HG02571 (cell line): ENCODE measurements around the gene RIPOR2.

ENCODE experiments used
- ATAC-seq: cut with Tn5 transposase; IDR thresholded peaks from one replicate; pipeline ENCODE4 v1.9.1; 2021; ENCODE audit warnings: mild to moderate bottlenecking, moderate library complexity; ENCODE audit not compliant: unreplicated experiment

Gene RIPOR2

DNA sequence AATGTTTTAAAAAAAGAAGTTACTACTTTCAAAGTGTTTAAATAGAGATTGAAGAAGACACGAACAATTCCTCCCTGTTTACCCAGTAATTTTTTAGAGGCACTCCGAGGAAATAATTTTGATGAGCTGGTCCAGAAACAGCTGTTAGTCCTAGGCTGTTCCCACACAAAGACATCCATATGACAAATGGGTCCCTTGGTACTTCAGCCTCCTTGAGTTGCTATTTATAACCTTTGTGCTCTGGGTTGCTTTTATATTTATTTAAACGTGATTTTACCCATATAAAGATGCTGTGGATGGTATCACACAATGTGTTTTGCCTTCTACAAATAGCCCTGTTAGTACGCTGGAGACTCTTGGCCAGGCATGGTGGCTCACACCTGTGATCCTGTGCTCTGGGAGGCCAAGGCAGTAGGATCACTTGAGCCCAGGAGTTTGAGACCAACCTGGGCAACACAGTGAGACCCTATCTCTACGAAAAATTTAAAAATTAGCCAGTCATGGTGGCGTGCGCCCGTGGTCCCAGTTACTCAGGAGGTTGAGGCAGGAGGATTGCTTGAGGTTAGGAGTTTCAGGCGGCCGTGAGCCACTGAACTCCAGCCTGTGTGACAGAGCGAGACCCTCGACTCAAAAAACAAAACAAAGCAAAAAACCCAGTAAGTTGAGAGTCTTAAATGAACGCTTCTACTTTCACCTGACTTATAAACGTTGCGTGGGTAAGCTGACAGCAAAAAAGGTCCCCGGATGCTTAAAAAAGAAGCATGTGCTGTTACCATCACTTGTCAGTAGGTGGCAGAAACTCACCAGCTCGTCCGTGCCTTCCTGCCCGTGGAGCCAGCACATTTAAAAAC is 80.1 kb downstream of the RIPOR2 start:
- no peak for ATAC-seq

DNA sequence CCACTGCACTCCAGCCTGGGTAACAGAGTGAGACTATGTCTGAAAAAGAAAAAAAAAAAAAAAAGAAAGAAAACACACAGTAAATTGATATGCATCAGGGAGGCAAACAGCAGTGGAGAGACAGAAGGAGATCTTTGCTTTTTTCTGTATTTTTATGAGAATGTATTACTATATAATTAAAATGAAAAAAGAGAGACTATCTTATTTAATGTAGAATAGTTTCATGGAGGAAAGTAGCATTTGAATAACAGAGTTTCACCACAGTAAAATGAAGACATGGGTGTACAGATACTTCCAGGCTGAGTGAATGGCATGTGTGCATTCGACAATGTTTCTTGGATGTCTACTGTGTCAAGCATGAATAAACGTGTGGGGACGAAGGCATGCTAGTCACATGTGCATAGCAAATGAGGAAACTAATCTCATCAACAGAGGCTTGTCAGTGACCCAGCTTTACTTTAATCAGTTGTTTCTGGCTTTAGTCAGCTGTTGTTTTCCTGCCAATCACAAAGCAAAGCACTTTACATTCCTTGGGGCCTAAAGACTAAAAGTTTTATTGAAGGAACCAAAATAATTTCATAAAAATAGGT is 81.6 kb downstream of the RIPOR2 start:
- no peak for ATAC-seq

DNA sequence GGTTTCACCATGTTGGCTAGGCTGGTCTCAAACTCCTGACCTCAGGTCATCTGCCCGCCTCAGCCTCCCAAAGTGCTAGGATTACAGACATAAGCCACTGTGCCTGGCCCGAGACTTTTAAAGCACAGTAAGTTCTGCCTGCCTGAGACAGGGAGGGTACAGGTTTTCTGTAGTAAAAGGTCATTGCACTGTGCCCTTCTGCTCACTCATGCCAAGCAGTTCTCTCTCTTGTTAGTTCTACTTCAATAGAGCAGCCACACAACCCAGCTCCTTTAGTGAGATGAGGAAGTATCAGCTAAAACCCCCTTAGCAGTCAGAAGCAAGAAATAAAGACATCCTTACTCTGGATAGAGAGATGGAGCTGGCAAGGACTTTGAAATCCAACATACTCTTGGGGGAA is 84.7 kb downstream of the RIPOR2 start:
- no peak for ATAC-seq

DNA sequence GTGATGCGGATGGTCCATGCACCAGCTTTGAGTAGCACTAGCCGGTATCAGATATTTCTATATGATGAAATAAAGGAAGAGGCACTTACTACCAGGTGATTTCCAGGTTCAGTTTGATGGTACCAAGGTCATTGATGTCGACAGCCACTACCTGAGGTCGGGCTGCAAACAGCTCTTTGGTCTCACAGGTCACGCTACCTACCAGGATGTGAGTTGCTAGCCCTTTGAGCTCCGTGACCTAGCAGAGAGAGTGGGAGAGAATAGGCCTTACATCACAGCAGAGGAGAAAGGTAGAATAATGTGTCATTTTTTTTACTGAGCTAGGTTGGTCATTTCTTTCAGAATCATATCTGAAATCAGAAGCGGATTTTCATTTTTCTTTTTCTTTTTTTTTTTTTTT is 86.0 kb downstream of the RIPOR2 start:
- ATAC-seq = no peak

DNA sequence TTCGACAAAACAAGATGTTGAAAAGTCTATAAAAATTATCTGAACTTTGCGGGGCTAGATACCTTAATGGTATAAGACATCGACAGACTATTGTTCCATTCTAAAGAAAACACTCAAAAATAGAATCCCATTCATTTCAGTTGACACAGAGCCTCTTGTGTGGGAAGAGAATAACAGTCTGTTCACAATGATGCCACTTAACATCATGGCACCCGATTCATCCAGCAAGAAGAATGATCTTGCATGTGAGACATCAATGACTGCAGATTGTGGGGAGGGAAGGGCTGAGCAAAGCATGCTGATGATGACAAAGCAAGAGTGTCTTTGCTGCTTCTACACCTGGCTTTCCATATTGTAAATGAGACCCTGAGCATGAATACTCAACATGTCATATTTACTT is 87.3 kb downstream of the RIPOR2 start:
- ATAC-seq = no peak

DNA sequence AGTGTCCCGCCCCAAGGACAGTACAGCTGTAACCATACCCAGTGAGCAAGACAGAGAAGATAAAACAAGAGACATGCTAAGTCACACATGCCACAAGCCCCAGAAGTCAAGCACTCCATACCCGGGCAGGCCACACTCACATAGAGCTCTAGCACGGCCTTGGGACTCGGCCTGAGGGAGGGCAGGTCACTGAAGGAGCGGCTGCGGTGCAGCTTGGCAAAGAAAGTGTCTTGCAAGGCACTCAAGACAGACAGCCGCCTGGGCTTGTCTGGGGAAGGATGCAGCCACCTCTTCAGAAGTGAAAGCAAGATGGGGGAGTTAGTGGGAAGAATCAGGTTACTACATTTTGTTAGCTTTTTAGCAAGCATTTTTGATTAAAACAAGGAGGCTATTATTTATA is 88.4 kb downstream of the RIPOR2 start:
- ATAC-seq = no peak

DNA sequence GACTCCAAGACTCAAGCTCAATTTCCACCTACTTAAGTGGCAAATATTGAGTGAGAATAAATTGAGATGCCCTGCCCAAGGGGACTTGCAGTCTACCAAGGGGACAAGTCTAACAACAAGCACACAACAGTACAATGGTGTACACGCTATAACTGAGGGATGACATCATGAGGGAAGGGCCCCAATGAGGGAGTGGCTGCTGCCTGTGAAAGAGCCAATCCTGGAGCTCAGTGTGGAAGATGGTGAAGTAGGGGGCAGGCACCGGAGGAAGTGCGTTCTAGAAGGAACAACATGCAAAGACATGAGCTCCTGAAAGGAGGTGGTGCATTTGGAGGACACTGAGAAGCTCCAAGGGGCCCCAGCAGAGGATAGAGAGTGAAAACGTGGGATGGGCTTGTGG is 90.2 kb downstream of the RIPOR2 start:
- no peak for ATAC-seq

DNA sequence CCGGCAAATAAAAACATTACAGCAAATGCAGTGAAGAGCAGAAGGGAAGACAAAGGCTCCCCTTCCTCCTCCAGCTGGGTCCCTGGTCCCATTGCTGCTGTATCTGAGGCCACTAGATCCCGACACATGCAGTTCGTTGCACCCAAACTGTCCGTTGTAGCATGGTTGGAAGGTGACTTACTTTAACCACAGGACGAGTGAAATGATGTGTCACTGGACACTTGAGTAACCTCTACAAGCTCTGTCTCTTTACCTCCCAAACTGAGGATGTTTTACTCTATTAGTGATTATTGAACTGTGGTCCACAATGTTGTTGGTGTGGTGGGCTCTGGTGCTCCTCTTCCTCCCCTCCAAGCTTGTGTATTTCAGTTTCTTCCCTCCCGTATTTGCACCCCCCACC is 90.9 kb downstream of the RIPOR2 start:
- ATAC-seq = no peak

DNA sequence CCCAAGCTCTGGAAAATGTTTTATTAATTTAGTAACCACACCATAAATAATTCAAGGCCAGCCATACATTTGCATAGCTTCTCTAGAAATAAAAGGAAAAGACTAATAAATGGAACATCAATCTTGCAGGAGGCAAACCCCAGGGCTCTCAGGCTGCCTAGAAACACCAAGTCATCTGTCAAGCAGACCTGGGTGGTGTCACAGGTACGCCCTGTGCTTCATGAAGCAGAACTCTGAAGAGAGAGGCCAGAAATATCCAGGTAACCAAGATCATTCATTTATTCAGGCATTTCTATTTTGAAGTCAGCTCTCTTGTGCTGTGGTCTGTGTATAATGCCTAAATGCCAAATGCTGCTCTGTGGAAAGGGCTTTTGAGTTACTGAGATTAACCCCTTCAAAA is 91.7 kb downstream of the RIPOR2 start:
- ATAC-seq = no peak

DNA sequence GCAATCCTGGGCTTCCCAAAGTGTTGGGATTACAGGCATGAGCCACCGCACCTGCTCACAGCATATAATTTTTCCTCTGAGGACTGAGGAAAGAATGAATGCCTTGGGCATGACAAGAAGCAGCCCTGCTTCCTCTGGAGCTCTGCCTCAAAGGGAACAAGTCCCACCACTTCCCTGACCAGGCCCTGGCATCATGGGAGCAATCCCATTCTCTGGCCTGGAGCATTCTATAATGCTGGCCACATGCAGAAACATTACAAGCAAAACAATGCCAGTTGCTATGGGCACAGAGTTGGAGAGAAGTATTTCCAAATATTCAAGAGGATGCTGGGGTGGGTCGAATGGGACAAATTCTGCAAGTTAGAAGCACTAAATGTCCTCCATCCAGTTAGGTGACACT is 95.6 kb downstream of the RIPOR2 start:
- ATAC-seq = no peak

DNA sequence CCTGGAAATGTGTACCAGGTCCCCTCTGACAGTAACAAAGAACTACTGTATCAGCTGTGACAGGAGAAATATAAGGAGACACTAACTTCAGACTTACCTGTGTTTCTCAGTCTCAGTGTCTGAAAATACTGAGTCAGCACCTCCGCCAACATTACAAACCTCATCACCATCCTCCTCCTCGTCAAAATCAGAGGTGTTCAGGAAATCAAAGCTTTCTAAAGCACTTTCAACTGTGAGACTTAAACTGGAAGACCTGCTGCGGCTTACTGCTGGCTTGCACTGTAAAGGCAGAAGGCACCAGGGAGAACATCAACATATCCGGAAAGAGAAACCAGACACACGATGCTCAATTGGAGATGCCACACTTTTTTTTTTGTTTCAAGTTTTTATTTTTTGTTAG is 96.8 kb downstream of the RIPOR2 start:
- no peak for ATAC-seq

DNA sequence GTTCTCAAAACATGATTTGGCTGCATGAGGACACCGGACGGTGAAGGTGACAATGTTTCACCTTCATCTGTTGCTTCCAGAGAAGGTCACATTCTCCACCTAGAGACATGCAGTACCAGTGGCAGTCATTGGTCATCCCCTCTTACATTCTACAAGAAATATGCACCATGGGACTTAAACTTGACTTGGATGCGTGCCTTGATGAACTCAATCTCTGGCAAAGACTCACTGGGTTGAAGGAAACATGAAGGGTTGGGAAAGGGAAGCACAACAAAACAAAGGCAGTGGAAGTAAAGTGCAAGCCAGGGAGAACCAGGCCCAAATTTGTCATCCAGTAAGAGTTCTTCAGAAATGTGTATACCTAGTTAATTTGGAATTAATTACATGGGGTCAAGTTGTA is 97.7 kb downstream of the RIPOR2 start:
- ATAC-seq = no peak

DNA sequence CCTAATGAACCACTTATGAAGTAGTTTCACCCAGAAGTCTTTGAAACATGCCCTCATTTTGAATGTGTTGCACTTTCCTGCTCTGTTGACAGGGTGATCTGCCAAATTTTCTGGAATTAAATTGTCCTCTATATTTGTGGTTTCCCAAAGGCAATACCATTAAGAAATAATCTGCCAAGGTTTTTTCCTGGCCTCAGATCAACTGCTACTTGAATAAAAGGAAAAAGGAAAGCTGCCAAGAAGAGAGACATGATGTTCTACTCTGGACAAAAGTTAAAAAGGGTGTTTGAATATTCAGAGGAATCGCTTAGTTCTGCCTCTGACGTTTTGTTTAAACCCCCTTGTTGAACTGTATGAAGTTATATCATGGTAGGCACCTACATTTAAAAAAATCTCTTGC is 99.7 kb downstream of the RIPOR2 start:
- no peak for ATAC-seq

DNA sequence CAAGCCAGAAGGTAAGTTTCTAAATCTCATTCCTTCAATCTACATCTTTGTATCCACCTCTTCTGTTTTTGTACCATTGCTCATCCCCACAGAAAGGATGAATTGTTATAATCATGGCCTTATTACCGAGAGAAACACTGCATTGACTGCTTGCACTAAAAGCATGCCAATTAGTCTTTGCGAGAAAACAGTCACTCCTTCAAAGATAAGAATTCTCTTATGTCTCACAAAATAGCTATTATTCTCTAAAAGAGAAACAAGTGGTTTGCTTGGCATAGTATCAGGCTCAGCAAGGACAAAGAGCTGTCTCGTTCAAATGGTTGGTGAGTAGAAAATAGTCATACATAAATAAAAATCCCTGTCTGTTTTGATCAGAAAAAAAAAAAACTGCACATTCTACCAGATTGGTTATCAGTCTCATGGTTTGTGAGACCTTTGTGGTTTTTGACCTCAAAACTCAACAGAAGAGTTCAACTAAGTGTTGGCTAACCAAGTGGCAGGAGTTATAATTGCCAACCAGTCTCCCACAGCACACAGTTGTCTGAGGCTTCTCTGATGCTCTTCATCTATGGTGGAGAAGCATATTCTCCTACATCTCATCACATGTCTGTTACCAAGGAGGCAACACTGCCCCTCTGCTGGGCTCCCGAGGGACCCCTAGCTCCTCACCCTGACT is 101.9 kb downstream of the RIPOR2 start:
- no peak for ATAC-seq

DNA sequence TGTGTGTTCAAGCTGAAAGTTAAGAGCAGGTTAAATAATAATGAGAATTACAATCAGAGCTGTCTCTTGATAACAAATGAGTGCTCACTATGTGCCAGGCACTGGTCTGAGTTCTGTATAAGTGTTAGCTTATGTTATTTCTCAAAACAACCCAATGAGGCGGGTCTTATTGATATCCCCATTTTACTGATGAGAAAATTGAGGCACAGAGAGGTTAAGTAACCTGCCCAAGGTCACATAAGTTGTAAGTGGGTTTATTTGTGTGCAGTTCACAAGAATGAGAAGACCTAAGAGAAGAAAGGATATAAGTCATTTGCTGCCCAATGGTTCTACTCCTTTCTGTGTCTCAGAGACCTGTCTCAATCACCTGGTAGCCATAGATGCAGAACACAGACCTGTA is 103.0 kb downstream of the RIPOR2 start:
- no peak for ATAC-seq

DNA sequence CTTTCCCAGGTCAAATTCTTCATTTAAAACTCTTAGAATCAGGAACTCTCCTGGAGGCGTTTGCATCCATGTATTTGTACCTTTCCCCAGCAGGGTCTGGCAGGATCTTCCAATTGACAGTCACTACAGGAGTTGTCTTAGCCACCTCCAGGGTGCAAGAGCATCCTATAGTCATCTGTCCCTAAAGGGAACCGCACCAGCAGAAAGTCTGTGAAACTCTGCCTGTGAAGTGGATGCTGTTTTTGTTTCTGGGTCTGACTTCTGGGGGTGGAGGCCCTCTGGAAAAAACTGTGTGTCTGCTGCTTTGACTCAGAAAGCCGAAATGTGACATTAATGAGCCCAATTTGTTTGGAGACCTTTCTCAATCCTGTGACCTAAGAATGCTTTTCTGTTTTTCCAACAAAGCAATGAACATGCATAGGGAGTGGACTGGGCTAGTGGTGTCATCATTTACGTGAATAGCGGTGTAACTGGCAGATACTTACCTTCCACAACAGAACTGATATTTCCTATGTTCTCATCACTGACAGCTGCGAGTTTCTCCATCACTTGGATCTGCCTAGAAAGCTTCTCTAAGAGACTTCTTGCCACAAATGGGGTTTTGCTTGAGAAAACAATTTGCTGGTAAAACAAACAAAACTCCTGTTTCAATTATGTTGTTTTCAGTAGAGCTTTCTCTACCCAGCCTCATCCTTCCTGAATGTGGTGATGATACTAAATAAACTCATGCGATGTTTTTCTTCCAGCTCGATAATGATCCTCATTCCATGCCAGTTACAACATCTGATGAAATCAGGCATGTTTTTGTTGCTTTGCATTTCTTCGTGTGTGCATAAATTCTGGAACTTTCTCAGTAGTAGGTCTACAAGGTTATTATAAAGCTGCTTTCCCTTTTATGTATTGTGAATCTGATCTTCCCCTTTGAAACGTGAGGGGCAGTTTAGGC is 103.7 kb downstream of the RIPOR2 start:
- no peak for ATAC-seq

DNA sequence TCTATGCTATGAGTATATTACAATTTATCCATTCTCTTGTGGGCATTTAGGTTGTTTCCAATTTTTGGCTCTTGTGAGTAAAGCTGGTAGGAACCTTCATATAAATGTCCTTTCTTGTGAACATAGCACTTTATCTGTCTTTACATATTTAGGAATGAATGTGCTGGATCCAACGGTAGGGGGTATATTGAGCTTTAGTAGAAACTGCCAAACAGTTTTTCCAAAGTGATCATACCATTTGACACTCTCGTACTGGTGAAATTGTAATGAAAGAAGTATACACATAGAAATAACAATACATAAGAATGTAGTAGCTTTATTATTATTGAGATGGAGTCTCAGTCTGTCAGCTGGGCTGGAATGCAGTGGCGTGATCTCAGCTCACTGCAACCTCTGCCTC is 106.1 kb downstream of the RIPOR2 start:
- no peak for ATAC-seq

DNA sequence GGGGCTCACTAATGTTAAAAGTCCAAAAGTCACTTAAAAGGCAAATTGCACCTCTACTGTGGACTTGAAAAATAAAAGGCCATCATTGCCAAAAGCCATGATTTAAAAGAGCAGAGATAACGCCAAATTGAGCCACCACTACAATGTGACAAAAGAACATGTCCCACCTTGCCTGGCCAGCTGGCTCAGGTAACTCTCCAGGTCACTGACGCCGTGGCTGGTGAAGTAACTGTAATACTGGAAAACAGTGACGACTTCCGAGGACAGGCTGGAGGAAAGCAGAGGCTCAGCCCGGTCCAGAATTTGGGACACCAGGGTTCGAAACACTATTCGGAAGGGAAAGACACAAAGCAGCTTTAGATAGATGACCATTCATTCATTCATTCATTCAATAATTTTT is 107.8 kb downstream of the RIPOR2 start:
- ATAC-seq = no peak

DNA sequence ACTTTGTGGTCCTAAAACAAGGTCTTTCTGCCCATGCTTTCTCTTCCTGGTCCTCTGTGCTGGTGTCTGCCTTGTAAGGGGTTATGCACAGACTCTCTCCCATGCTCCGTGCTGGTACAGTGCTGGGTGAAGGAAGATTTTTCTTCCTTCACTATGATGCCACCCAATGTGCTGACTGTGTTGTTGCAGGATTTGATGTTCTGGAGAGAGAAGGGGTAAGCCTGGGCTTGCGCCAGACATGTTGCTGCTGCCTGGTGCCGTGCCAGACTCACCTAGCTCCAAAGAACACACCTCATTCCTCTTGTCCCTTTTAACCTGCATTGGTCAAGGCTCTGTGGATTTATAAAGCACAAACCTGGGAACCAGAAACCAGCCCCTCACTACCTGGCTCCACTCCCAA is 108.6 kb downstream of the RIPOR2 start:
- ATAC-seq = no peak

DNA sequence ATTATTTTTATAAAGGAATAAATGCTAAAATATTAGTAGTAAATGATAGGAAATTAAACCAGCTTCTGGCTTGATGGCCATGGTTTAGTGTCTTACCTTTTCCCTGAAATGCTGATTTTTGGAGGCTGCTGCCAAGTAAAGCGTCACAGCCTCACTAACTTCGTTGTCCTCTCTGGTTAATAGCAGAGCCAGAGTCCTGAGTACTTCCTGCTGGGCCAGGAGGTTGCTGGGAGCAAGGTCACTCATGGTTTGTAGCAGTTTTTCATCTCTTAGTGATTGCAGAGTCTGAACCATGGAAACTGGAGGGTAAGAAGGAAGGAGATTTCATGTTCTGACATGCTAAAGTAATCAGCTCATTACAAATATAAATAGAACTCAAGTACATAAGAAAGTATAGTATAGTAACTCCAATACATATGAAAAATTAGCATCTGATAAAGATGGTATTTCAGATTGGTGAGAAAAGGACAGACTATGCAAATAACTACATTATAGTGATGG is 110.6 kb downstream of the RIPOR2 start:
- ATAC-seq = no peak
